HCT116 (cell line): ENCODE measurements around the gene C2CD3. TPM values are rescaled to one million over a fixed set of nuclear protein-coding genes. Genes with fewer than 3 reads are reported as not detected.

ENCODE experiments used
- ATAC-seq: fragments of 200-7000 bp; cut with Tn5 transposase; 2 replicates; pipeline ENCODE4 v1.9.1; 2020; ENCODE audit warnings: mild to moderate bottlenecking, moderate library complexity
- BruUV-seq: library from RNA; stranded (reverse); fragments of 400-500 nt; replicated peaks from 2 replicates; lab custom pipeline; 2021; lab: Mats Ljungman, UMichigan
- CTCF ChIA-PET: fragments of 300-600 bp; sonication (Branson Sonifier 250); formaldehyde crosslinking; loops from one replicate; lab custom pipeline; 2021; ENCODE audit warnings: antibody characterized with exemption; lab: Charles Lee
- POLR2A ChIA-PET: fragments of 300-600, 350-600 bp; sonication (Branson Sonifier 250); formaldehyde crosslinking; loops from one replicate; lab custom pipeline; 2021; ENCODE audit warnings: antibody characterized with exemption; lab: Charles Lee
- RAD21 ChIA-PET, 2 experiments: fragments of 300-600 bp; sonication (Branson Sonifier 250); formaldehyde crosslinking; loops; one replicate each; lab custom pipeline; 2023; ENCODE audit warnings: low total read pairs in 2 of 2; ENCODE audit not compliant: uncharacterized antibody in 2 of 2, unreplicated experiment in 2 of 2, low non-redundant PET in 1 of 2; lab: Charles Lee
- DNase-seq: peaks from one replicate; pipeline ENCODE4 v3.0.0-alpha.2; 2010; ENCODE audit warnings: low read depth, low spot score
- H2AFZ ChIP-seq: fragments of 200-600 bp; shearing (Covaris generic), sonication (generic); 2 replicates; pipeline ENCODE4 v1.6.1; 2017; ENCODE audit warnings: low read depth, mixed run types, mixed read lengths, antibody characterized with exemption, low read length; ENCODE audit not compliant: poor library complexity, severe bottlenecking
- H3K27ac ChIP-seq: 2 replicates; pipeline ENCODE4 v1.5.1; 2012; ENCODE audit warnings: low read depth, low read length
- H3K27me3 ChIP-seq: fragments of 200-600 bp; sonication (generic); 2 replicates; pipeline ENCODE4 v1.6.1; 2016; ENCODE audit warnings: mixed run types, low read length, mixed read lengths; ENCODE audit not compliant: insufficient read depth
- H3K36me3 ChIP-seq, 2 experiments: fragments of 200-500 bp in 1 of 2; fragments of 200-600 bp in 1 of 2; sonication (Bioruptor generic) in 1 of 2; sonication (generic) in 1 of 2; 2 replicates each; pipeline versions ENCODE4 v1.5.1 to v1.6.1; 2014 to 2016; ENCODE audit warnings: low read length in 2 of 2, inconsistent platforms in 1 of 2, mixed read lengths in 1 of 2, mixed run types in 1 of 2; ENCODE audit not compliant: insufficient read depth in 2 of 2, control insufficient read depth in 1 of 2
- H3K4me1 ChIP-seq, 2 experiments: fragments of 200-600 bp in 1 of 2; sonication (generic) in 1 of 2; 2 replicates each; pipeline versions ENCODE4 v1.5.1 to v1.6.1; 2012 to 2017; ENCODE audit warnings: low read length in 2 of 2, inconsistent platforms in 1 of 2, mild to moderate bottlenecking in 1 of 2, mixed read lengths in 1 of 2, mixed run types in 1 of 2, moderate library complexity in 1 of 2; ENCODE audit not compliant: insufficient read depth in 2 of 2, control insufficient read depth in 1 of 2
- H3K4me2 ChIP-seq: fragments of 200-600 bp; sonication (generic); 2 replicates; pipeline ENCODE4 v1.6.1; 2017; ENCODE audit warnings: mixed run types, low read length, mixed read lengths
- H3K4me3 ChIP-seq, 2 experiments: fragments of 200-600 bp in 1 of 2; sonication (generic) in 1 of 2; replicated peaks in 1 of 2; 2 replicates each; pipeline ENCODE4 v1.5.1; 2011 to 2016; ENCODE audit warnings: low read length in 2 of 2, control low read depth in 1 of 2, low read depth in 1 of 2, mild to moderate bottlenecking in 1 of 2, mixed read lengths in 1 of 2, mixed run types in 1 of 2
- H3K79me2 ChIP-seq: fragments of 200-600 bp; sonication (generic); 2 replicates; pipeline ENCODE4 v1.6.1; 2017; ENCODE audit warnings: mild to moderate bottlenecking, mixed run types, low read length, moderate library complexity, mixed read lengths; ENCODE audit not compliant: insufficient read depth
- H3K9ac ChIP-seq: fragments of 200-600 bp; sonication (generic); 2 replicates; pipeline ENCODE4 v1.6.1; 2016; ENCODE audit warnings: low read length, mixed read lengths
- H3K9me2 ChIP-seq: fragments of 200-600 bp; sonication (generic), shearing (Covaris generic); 2 replicates; pipeline ENCODE4 v1.6.1; 2017; ENCODE audit warnings: mixed run types, mild to moderate bottlenecking, moderate library complexity; ENCODE audit not compliant: insufficient read depth
- H3K9me3 ChIP-seq, 2 experiments: fragments of 200-500 bp in 1 of 2; fragments of 200-600 bp in 1 of 2; sonication (Bioruptor generic) in 1 of 2; sonication (generic) in 1 of 2; 2 replicates each; pipeline ENCODE4 v1.6.1; 2014 to 2017; ENCODE audit warnings: low read length in 2 of 2, mixed read lengths in 2 of 2, inconsistent platforms in 1 of 2, low read depth in 1 of 2, mild to moderate bottlenecking in 1 of 2, mixed run types in 1 of 2, moderate library complexity in 1 of 2; ENCODE audit not compliant: control insufficient read depth in 1 of 2, insufficient read depth in 1 of 2
- H4K20me1 ChIP-seq: fragments of 200-600 bp; sonication (generic), shearing (Covaris generic); 2 replicates; pipeline ENCODE4 v1.6.1; 2017; ENCODE audit warnings: mixed run types, mild to moderate bottlenecking, moderate library complexity; ENCODE audit not compliant: insufficient read depth
- CEBPB ChIP-seq: IDR thresholded peaks from 2 replicates; pipeline ENCODE4 v1.6.1; 2012; ENCODE audit warnings: low read depth
- CTCF ChIP-seq, 3 experiments: fragments of 200-600 bp in 1 of 3; sonication (generic) in 1 of 3; IDR thresholded peaks in 2 of 3; conservative IDR thresholded peaks in 1 of 3; 2 replicates each; pipeline ENCODE4 v1.5.1; 2012 to 2017; ENCODE audit warnings: low read depth in 2 of 3, low read length in 2 of 3, antibody characterized with exemption in 1 of 3, borderline replicate concordance in 1 of 3, control low read depth in 1 of 3, mild to moderate bottlenecking in 1 of 3, mixed read lengths in 1 of 3, mixed run types in 1 of 3, moderate library complexity in 1 of 3; ENCODE audit not compliant: insufficient read depth in 1 of 3
- EGR1 ChIP-seq: IDR thresholded peaks from 2 replicates; pipeline ENCODE4 v1.6.1; 2012; ENCODE audit warnings: low read depth
- ELF1 ChIP-seq: IDR thresholded peaks from 2 replicates; pipeline ENCODE4 v1.6.1; 2012; ENCODE audit warnings: low read depth, borderline replicate concordance
- EZH2 ChIP-seq: fragments of 200-600 bp; sonication (generic); IDR thresholded peaks from 2 replicates; pipeline ENCODE4 v1.6.1; 2017; ENCODE audit warnings: antibody characterized with exemption, mixed run types
- EZH2phosphoT487 ChIP-seq: fragments of 200-600 bp; IDR thresholded peaks from 2 replicates; pipeline ENCODE4 v1.6.1; 2018; ENCODE audit warnings: antibody characterized with exemption, borderline replicate concordance
- FOSL1 ChIP-seq: IDR thresholded peaks from 2 replicates; pipeline ENCODE4 v1.6.1; 2012; ENCODE audit warnings: low read depth
- JUND ChIP-seq: IDR thresholded peaks from 2 replicates; pipeline ENCODE4 v1.6.1; 2012
- POLR2A ChIP-seq: IDR thresholded peaks from 2 replicates; pipeline ENCODE4 v1.7.0; 2011; ENCODE audit warnings: borderline replicate concordance; ENCODE audit not compliant: insufficient read depth, insufficient read length; ENCODE audit errors: extremely low read depth
- POLR2AphosphoS5 ChIP-seq: IDR thresholded peaks from 2 replicates; pipeline ENCODE4 v1.6.1; 2011; ENCODE audit warnings: mild to moderate bottlenecking, low read depth, low read length, moderate library complexity
- RAD21 ChIP-seq: IDR thresholded peaks from 2 replicates; pipeline ENCODE4 v1.6.1; 2012; ENCODE audit warnings: low read depth, mild to moderate bottlenecking
- REST ChIP-seq: IDR thresholded peaks from 2 replicates; pipeline ENCODE4 v1.6.1; 2012; ENCODE audit warnings: low read depth
- SIN3A ChIP-seq: IDR thresholded peaks from 2 replicates; pipeline ENCODE4 v1.6.1; 2012; ENCODE audit warnings: low read depth
- SP1 ChIP-seq: IDR thresholded peaks from 2 replicates; pipeline ENCODE4 v1.6.1; 2012; ENCODE audit warnings: low read depth
- SRF ChIP-seq: IDR thresholded peaks from 2 replicates; pipeline ENCODE4 v1.6.1; 2012; ENCODE audit warnings: low read depth
- YY1 ChIP-seq: IDR thresholded peaks from 2 replicates; pipeline ENCODE4 v1.6.1; 2011; ENCODE audit warnings: low read length, low read depth, moderate library complexity, mild to moderate bottlenecking; ENCODE audit not compliant: insufficient replicate concordance; ENCODE audit errors: extremely low read depth
- ZBTB33 ChIP-seq: IDR thresholded peaks from 2 replicates; pipeline ENCODE4 v1.6.1; 2011; ENCODE audit warnings: mild to moderate bottlenecking, low read length, moderate library complexity; ENCODE audit not compliant: insufficient replicate concordance; ENCODE audit errors: extremely low read depth
- ZFX ChIP-seq: fragments of 450-650 bp; IDR thresholded peaks from 2 replicates; pipeline ENCODE4 v1.6.1; 2017
- ZNF274 ChIP-seq: fragments of 200-500 bp; sonication (Bioruptor generic); IDR thresholded peaks from 2 replicates; pipeline ENCODE4 v1.6.1; 2014; ENCODE audit warnings: mild to moderate bottlenecking, low read depth, low read length, inconsistent platforms
- intact Hi-C: fragments of 100-400 bp; cut with micrococcal nuclease; formaldehyde crosslinking; loops from 2 replicates; pipeline ENCODE4 v1.10.0; 2022
- total RNA-seq: library from RNA; stranded (reverse); gene quantifications from one replicate; pipeline ENCODE4 v1.2.1, GENCODE V29; 2021; ENCODE audit not compliant: unreplicated experiment

The C2CD3 gene
- total RNA-seq, 1 experiment from 2014 or later, result 30.6 TPM

GRCh38 chr11:73995247-73995646 is 175.6 kb downstream of the C2CD3 start:
- ChIA-PET POLR2A (no interaction called here), CTCF (no interaction called here), RAD21 (no interaction called here)
- H4K20me1 ChIP-seq, result no peaks in the 10 kb centered on the region
- intact Hi-C loops, result no loop called here
- no peak overlapping the region for H2AFZ ChIP-seq
- ATAC-seq, result no peak
- H3K27ac ChIP-seq, result no peak overlapping the region
- H3K9ac ChIP-seq, result no peak overlapping the region
- no peaks in the 10 kb centered on the region for H3K36me3 ChIP-seq
- TF ChIP-seq FOSL1 (no peak), CTCF (IDR thresholded peaks at IDR 0.05 in 2 of 3, conservative IDR thresholded peaks at IDR 0.05 in 1 of 3; ENCODE audit: borderline replicate concordance in 1 of 3, insufficient read depth in 1 of 3, low read depth in 2 of 3, low read length in 2 of 3) (no peak), ZNF274 (no peak), EZH2phosphoT487 (no peak), SRF (no peak), SP1 (no peak), RAD21 (no peak), POLR2A (no peak), EGR1 (no peak), REST (no peak), ZFX (no peak), ELF1 (no peak), POLR2AphosphoS5 (no peak), JUND (no peak), YY1 (no peak), EZH2 (no peak), ZBTB33 (no peak), SIN3A (no peak), CEBPB (no peak)
- DNase-seq, result no peak
- no TSS peak for BruUV-seq
- no peak overlapping the region for H3K4me3 ChIP-seq
- H3K4me2 ChIP-seq, result no peak overlapping the region
- no peaks in the 10 kb centered on the region for H3K27me3 ChIP-seq
- no peaks in the 10 kb centered on the region for H3K9me2 ChIP-seq
- H3K4me1 ChIP-seq, result no peaks in the 10 kb centered on the region
- H3K9me3 ChIP-seq, result no peaks in the 10 kb centered on the region
- no peaks in the 10 kb centered on the region for H3K79me2 ChIP-seq
